T-helper 22 cell (primary cell): ENCODE data around the gene KNL1.
"Not testable (repeated sequence)": the region's sequence is repeated elsewhere in the genome, so short reads cannot be mapped to it uniquely, and the experiment has no call there.

ENCODE experiments used
- DNase-seq: peaks from one replicate; pipeline ENCODE4 v3.0.0-alpha.2; 2020; ENCODE audit warnings: low read depth

Gene KNL1

DNA sequence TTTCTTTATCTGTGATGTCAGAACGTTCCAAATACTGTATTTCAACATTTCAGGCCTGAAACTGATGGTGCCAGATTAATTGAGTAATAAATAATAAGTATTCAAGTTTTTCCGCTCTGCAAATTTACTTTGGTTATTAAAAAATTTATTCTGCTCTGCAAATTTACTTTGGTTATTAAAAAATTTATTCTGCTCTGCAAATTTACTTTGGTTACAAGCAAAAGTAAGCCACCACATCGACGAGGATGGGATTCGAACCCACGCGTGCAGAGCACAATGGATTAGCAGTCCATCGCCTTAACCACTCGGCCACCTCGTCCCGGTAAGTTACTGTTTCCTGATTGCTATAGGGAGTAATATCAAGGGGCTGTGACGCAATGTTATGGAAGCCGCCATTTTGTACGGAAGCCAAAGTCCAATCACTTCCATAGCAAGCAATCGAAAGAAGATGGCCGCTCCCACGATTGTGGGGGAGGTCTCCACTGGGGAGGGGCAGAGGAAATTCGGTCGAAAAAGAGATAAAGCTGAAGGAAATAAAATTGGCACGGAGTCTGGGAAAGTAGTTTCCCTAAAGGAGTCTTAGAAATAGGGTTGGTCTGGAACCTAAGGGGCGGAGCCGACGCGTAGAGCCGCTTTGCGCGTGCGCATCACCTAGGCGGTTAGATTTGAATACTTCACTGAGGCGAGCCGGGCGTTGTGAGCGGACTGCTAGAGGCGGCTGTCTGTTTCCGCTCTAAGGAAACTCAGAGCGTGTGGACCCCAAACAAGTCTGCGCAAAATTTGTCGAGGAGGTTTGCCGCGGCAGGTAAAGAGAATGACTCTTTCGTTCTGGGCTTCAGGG, at the start of gene KNL1:
Gene KNL1 (plus strand): TSS at position 662 of the 841 bp plus-strand sequence. CDS start 8,683 bp downstream, outside the sequence.
- DNase-seq: peak; percentile 68

- no peak for DNase-seq
These were observed 48.6 kb upstream of the KNL1 start for GRCh38 chr15:40545457-40545856.

- no peak for DNase-seq
These were observed 45.4 kb upstream of the KNL1 start for GRCh38 chr15:40548610-40549009.

DNA sequence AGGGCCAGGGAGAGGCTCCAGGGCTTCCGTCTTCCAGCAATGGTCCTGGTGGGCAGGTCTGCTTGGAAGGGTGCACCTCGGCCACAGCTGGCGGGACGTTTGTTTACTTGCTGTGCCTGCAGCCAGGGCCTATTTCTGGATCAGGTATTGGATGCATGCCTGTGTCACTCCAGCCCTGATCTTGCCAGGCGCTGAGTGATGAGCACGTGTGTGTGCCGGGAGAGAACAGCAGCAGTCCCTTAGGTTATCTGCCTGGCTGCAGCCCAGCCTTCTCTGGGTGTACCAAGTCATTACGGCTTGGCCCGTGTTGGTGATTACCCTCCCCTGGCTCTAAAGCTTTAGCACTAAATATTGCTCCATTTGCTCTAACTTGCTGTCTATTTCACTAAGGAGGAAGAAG, 44.2 kb upstream of the KNL1 start:
- no peak for DNase-seq

DNA sequence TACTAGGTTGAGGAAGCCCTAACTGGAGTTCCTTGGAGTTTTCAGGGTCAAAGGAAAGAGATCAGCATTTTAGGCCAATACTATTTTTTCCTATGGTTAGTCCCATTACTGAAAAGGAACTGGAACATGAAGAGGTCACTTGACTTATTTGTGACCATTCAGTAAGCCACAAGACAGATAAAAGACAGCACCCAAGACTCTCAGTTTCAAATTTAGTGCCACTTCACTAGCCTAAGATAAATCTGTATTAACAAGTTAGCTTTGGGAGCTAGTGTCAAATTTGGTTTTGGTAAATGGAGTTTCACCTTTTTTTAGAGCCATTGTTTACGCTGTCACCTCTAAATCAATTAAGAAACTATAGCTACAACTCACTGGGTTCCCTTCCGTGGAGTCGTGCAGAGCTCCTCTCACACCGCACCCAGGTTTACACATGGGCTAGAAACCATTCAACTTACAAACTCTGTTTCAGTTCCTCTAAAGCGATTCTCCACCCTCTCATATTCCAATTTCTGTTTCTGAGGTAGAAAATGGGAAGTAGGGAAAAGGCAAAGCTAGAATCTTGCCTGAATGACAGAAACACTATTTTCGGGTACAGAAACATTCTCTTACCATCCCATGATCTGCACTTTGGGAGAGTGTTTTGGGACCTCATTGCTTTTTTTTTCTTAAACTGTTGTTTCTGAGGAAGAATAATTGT, 43.6 kb upstream of the KNL1 start:
- DNase-seq: no peak

DNA sequence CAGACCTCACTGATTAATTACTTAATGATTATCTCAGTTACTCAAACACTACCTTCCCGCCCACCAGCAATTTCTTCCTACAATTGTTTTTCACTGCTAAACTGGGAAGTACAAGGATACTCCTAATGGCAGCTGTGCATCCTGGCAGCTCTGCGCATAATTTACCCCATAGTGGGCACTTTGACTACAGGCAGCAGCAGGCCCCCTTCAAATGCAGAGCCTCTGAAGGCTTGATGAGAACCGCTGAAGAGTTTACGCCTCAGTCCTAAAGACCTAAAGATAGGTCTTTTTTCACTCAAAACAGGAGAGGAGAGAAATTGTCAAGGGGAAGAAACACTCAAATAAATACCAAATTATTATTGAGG, 39.9 kb upstream of the KNL1 start:
- DNase-seq: no peak

DNA sequence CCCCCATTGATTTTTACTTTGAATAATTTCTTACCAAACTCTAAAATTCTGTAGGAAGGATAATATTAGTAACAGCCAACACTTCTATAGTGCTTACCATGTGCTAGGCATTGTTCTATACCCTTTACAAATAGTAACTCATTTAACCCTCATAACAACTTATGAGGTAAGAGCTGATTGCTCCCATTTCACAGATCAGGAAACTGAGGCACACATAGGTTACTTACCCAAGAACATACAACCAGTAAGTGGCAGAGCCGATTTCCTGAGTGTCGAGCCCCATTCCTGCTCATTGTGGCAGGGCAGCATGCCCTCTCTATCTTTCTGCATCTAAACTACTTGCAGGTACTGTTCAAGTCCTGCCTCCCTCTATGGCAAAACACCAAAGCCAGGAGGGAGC, 38.2 kb upstream of the KNL1 start:
- no peak for DNase-seq

- DNase-seq: no peak
These were observed 34.9 kb upstream of the KNL1 start for GRCh38 chr15:40558952-40559742.

DNA sequence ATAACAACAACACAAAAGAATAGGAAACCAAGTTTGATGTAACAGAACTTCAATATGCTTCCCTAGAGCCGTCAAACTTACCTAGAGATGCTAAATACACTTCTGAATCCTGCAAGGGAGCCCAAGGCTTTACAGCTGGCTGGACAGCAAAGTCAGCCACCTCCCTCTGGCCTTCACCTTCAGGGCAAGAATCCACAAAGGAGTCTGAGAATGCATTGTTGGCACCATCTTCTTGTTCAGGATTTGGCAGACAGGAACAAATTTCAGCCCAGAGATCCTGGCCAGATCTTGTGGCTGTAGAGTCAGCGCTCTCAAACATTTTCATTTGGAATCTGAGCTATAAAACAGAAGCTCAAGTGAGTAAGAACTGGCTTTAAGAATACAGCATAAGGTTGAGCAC, 31.4 kb upstream of the KNL1 start:
- no peak for DNase-seq

DNA sequence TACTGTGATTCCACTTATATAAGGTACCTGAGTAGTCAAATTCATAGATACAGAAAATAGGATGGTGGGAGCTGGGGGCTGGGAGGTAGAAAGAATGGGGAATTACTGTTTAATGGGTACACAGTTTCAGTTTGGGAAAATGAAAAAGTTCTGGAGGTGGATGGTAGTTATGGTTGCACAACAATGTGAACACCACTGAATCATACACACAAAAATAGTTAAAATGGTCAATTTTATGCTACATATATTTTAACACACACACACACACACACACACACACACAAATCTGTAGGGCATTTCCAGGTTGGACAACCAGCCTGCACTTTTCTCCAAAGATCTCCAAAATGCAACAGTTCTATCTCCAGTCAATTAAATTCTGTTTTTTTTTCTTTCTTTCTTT, 30.6 kb upstream of the KNL1 start:
- DNase-seq: no peak

GRCh38 chr15:40564591-40565332, 29.3 kb upstream of the KNL1 start, which contains the start of gene CCDC32:
CCDC32 (minus strand) TSS chr15:40565042; CDS start chr15:40563015, 2,027 bp downstream.
- DNase-seq: peak; percentile 95

DNA sequence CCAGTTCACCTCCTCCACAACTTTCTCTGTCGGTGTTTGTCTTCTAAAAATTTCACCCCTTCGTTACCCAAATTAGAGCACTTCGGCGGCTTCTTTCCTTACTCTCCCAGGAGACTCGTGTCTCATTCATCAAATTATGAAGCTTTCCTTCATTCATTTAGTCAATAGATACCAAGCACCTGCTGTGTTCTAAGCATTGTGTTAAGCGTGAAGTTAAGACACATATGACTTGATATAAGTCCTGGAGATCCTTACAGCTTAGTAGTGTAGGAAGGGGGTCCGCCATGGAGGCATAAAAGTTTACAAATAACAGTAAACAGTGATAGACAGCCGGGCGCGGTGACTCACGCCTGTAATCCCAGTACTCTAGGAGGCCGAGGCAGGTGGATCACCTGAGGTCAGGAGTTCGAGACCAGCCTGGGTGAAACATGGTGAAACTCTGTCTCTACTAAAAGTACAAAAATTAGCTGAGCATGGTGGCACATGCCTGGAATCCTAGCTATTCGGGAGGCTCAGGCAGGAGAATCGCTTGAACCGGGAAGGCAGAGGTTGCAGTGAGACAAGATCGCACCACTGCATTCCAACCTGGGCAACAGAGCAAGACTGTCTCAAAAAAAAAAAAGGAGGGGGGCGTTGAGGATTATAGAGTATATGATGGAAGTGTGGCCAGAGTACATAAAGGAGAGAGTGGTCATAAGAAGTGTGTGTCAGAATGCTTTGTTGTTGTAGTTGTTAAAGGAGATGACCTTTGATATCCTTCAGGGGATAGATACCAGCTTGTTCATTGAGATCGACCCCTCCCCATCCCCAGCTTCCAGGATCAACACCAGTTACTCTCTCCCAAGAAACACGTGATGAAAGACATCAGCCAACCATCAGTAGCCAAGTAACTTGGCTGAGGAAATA, 28.5 kb upstream of the KNL1 start:
- DNase-seq: no peak

DNA sequence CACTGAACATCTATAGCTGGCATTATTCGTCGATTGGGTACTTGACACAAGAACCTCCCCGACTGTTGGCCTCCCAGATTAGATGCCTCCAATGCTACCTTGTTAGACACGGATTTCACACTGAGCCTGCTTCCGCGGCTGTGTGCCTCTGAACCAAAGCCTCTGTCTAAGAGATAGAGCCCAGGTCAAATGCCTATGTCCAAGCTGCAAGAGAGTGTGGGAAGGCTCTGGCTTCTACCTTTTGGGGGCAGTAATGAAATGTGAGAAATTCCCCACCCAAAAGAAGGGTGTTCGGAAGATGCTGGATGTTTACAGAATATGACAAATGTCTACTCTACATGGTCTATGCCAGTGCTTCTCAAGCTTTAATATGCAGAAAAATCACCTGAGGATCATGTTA, 26.9 kb upstream of the KNL1 start:
- DNase-seq: no peak

- peak; percentile 87 for DNase-seq
These were observed 24.7 kb upstream of the KNL1 start, which contains the start of gene RPUSD2 for GRCh38 chr15:40569129-40569953. RPUSD2 (plus strand) TSS chr15:40569299; CDS start chr15:40569338, 39 bp downstream.

DNA sequence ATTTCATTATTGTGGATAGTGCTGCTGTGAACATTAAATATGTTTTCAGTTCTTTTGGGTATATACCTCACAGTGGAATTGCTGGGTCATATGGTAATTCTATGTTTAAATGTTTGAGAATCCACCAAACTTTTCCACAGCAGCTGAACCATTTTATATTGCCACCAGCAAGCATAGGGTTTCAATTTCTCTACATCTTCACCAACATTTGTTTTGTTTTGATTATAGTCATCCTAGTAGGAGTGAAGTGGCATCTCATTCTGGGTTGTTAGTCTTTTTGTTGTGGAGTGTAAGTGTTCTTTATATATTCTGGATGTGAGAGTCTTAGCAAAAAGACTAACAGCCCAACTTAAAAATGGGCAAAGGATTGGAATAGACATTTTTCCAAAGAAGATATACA, 18.9 kb upstream of the KNL1 start:
- DNase-seq: no peak

- DNase-seq: not testable (repeated sequence)
These were observed 17.1 kb upstream of the KNL1 start for GRCh38 chr15:40576914-40577313.

GRCh38 chr15:40578892-40579291, 15.2 kb upstream of the KNL1 start:
- no peak for DNase-seq

DNA sequence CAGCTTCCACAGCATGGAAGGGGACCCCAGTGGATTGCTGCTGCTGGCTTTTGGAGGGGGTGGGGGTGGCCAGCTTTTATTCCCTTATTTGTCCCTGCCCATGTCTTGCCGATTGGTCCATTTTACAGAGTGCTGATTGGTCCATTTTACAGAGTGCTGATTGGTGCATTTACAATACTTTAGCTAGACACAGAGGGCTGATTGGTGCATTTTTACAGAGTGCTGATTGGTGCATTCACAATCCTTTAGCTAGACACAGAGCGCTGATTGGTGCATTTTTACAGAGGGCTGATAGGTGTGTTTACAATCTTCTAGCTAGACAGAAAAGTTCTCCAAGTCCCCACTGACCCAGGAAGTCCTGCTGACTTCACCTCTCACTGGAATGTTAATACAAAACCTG, 12.3 kb upstream of the KNL1 start:
- DNase-seq: not testable (repeated sequence)

GRCh38 chr15:40582726-40583246, 11.3 kb upstream of the KNL1 start:
- DNase-seq: no peak

DNA sequence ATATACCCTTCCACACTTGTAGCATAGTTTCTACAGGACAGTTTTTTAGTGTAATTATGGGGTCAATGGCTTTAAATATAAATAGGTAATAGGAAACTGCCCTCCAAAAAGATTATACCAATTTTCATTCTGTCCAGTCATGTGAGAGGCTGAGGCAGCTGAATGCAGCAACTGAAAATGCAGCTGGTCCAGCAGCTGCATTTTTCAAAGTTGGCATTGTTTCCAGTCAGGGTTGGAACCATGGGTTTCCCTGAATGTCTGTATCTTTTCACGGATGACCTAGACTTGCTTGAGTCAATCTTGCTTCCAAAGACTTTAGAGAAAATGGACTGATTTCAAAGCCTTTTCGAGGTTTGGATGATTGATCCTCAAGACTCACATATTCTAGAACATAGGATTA, 9.9 kb upstream of the KNL1 start:
- DNase-seq: no peak
